Stimulated activated CD8-positive, alpha-beta memory T cell treated with anti-CD3 and anti-CD28 coated beads, Interleukin-15, amount 100 ng/mL, for 48 hours (primary cell): ENCODE data around the gene PEX5.

ENCODE experiments used
- DNase-seq, 2 donors: peaks; one replicate each; pipeline ENCODE4 v3.0.0-alpha.2; 2020; ENCODE audit warnings: low read depth in 2 of 2

PEX5 gene

DNA sequence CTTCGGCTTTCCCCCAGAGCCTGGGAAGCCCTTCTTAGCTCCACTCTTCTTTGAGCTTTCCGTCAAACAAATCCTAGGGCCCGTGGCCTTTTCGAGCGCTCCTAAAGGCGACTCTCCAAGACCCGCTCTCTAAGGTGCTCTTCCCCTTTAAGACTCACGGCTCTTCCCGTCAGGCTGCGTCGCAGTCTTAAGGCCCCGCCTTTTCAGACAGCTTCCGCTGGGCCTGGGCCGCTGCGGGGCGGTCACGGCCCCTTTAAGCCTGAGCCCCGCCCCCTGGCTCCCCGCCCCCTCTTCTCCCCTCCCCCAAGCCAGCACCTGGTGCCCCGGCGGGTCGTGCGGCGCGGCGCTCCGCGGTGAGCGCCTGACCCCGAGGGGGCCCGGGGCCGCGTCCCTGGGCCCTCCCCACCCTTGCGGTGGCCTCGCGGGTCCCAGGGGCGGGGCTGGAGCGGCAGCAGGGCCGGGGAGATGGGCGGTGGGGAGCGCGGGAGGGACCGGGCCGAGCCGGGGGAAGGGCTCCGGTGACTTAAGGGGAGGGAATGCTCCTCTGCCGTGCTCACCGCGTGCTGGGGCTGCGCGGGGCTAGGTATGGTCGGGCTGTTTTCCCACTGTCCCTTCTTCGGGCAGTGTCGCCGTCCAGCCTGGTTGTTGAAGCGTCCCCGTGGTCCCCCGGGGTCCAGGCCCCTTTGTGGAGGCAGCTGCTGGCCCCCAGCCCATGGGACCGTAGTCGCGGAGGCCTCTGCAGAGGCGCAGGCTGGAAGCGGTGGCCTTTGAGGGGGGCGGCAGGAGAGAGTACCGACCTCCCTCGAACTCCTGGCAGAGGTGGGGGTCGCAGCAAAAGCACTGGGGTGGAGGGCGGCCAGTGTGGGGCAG is at the start of gene PEX5:
PEX5 (plus strand) TSS at position 289 of the 870 bp plus-strand sequence. CDS start 692 bp downstream, outside the sequence.
- DNase-seq: peak; percentile 71 to 82

DNA sequence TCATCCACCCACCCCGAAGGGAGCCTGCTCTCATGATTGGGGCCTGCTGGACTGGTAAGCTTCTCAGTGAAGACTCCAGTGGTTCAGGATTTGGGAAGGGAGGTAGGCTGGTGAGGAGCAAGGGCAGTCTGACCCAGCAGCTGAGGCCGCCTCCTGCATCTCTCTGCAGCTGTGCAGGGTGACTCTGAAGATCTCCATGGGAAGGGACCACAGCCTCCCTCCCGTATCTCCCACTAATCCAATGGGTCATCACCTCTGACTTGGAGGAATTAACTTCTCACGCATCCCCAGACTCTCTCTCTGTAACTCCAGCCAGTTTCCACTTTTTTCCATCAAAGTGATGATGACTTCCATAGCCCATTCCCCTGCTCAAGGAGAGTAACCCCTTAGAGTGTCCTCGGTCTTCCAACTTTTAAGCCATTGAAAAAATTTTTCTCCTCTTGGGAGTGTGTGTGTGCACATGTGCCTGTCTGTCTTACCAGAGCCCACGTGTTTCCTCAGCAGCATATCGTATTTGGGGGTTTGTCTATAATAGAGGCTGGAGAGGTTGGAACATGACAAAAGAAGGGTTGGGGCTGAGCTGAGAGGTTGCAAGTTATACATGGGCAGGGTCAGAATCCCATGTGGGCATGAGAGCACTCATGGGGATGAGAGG is 48.0 kb upstream of the PEX5 start:
- DNase-seq: no peak

DNA sequence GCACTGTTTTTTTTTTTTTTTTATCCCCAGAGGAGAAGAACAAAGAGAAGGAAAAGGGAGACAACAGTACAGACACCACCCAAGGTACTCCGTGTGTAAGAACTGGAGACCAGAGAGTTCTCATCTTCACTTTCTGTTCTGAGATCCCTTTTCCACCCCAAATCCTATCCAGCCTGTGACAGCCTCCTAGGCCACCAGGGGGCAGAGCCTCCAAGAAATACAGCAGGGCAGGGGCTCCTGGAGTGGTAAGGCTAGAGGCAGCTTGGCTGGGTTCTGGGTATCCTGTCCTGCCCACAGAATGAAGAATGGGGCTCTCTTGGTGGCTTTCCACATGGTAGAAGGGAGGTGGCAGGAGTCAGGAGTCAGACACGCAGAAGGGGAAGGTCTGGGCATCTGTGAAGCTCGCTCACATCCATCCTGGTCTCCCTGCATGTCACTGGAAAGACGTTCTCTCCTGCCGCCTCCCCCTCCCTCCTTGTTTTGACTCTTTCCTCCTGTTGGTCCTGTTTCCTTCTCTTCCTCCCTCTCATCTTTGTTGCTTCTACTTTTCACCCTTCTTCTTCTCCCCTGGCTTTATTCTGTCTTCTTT is 47.3 kb upstream of the PEX5 start:
- DNase-seq: peak; percentile 27 to 31

DNA sequence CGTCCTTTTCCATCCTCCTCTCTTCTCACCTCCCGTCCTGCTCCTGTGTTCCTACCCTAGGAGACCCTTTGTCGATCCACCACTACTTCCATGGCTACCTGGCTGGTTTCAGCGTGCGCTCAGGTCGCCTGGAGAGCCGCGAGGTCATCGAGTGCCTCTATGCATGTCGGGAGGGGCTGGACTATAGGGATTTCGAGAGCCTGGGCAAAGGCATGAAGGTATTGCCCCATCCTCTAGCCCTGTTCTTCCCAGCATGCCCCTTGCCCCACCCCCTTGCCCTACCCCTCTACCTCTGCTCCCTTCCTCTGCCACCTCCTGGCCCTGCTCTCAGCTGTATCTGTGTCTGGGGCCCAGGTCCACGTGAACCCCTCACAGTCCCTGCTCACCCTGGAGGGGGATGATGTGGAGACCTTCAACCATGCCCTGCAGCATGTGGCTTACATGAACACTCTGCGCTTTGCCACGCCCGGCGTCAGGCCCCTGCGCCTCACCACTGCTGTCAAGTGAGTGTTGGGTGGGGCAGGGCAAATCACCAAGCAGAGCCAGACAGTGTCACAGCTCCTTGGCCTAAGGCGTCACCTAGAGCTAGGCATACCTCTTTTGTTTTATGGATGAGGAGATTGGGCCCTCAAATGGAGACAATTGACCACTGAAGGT is 46.5 kb upstream of the PEX5 start:
- DNase-seq: no peak

DNA sequence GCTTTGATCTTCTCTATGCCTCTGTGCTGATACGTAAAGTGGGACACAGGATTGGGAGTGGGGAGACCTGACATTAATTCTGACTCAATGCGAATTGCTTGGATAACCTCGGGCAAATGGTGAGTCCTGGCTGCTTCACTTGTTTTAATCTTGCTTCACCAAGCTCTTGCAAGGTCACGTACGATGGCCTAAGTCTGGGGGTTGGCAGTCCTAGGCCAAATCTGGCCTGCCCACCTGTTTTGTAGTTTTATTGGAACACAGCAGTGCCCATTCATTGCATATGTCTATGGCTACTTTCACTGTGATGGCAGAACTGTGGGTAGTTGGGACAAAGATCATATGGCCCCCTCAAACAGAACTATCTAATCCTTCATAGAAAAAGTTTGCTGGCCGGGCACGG is 45.9 kb upstream of the PEX5 start:
- no peak for DNase-seq

DNA sequence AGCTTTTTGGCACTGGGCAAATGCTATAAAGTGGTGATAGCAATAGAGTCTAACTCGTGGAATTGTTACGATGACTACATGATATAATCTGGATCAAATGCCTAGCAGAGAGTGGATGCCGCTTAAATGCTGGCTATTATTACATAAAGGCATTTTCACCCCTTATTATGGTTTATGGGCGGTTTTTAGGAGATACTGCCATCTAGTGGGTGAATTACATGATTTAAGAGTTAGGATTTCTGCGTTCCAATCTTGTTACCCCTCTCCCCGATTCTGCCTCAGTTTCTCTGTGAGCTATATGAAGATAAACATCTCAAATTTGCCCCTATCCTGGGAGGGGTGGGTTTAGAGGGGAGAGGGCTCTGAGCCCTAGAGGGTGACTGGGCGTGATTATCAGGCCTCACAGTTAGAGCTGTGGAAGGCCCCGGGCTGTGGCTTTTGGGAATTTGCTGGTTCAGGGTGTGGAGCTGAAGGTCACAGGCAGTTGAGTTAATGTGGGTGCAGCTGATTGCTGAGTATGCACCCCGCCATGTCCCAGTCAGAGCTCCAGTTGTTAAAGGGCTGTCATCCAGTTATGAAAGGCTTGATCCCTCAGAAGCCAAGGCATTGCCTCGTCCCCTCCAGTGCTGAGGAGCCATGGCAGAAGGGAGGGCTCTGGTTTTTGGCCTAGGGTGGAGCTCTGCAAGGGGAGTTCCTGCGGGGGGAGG is 44.9 kb upstream of the PEX5 start:
- DNase-seq: no peak

DNA sequence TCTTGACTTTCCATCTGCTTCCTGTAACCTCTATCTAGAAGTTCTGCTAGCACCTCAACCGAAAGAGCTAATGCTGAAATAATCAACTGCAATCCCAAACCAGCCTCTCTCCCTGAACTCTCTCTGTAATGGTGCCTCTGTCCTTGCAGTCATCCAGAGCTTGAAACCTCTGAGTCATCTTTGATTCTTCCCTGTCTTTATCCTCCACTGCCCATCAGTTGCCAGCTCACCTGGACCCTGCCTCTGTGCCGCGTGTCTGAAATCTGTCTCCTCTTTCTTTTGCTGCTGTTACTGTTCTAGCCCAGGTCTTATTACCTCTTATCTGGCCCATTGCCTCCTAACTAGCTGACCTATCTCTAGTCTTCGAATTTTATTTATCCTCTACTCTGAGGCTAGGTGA is 43.8 kb upstream of the PEX5 start:
- no peak for DNase-seq

DNA sequence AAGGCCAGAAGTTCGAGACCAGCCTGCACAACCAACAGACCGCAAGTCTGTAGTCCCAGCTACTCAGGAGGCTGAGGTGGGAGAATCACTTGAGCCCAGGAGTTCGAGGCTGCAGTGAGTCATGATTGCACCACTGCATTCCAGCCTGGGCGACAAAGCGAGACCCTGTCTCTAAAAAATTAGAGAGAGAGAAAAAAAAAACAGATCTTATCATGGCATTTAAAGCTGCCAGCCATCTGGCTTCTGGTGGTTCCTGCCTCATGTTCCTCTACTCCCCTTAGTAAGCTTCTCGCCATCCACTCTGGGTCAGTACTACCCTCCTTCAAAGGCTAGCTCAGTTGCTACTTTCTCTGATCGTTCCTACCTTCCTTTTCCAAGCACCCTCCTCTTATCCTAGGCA is 43.3 kb upstream of the PEX5 start:
- no peak for DNase-seq

DNA sequence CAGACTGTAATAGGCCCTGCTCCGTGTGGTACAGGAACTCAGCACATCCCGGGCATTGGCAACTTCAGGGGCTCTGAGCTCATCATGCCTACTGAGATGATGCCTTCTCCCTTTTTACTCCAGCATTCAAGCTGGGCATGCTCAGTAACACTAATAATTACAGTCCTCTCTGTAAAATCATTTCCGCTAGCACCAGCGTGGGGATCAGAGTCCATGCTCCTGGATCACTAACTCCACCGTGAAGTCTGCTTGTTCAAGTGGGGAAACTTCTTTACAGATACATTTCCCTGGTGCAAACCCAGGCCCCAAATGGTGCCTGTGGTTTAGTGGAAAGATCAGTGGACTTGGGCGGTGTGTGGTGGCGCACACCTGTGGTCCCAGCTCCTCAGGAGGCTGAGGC is 42.6 kb upstream of the PEX5 start:
- DNase-seq: no peak

DNA sequence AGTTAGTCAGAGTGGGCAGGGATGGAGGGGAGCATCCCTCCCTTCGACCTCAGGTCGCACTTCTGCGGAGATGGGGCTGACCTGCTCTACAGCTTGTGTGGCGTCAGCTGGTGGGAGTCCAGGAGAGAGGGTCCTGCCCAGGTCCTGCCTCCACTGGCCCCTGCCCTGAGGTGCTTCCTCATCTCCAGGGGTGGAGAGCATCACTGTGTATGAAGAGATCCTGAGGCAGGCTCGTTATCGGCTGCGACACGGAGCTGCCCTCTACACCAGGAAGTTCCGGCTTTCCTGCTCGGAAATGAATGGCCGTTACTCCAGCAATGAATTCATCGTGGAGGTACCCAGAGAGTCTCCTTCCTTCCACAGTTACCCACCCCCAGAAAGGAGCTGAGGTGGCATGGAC is 39.1 kb upstream of the PEX5 start:
- no peak for DNase-seq

DNA sequence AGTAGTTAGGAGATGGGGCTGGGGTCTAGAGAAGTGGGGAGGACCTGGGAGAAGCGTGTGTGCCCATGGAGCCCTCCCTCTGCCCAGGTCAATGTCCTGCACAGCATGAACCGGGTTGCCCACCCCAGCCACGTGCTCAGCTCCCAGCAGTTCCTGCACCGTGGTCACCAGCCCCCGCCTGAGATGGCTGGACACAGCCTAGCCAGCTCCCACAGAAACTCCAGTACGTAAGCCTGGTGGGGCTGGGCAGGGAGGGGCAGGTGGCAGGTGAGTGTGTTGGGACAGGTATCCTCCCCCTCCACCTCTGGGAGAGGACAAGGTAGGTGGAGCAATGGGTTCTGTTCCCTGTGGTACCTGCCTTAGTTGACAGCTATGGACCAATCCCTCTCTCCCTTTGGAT is 38.6 kb upstream of the PEX5 start:
- DNase-seq: no peak

DNA sequence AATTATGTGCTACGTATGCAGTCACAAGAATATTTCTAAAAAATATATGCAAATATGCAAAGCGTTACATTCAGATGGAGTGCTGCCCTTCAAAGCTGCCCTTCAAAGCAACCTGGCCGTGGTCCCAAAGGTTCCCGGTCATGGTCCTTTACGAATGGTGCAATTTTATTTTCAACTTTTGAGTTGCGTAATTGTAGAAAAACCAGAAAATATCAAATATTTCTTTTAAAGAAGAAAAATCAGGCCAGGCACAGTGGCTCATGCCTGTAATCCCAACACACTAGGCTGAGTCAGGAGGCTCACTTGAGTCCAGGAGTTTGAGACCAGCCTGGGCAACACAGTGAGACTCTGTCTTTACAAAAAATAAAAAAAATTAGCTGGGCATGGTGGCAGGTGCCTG is 38.0 kb upstream of the PEX5 start:
- no peak for DNase-seq

DNA sequence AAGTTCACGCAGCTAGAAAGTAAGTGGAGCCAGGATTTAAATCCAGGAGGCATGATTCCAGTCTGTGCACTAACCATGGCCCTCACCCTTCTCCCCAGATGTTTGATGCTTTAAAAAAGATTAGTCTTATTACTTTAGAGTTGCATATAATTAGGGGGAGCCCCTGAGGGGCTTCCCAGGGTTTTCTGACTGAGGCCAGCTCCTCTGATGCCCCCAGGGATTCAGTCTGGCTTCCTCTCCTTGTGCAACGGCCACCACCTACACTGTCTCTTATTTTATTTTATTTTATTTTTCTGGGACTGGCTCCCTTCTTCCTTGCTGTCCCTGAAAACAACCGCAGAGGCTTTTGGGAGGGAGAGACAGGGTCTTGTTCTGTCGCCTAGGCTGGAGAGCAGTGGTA is 36.7 kb upstream of the PEX5 start:
- no peak for DNase-seq

DNA sequence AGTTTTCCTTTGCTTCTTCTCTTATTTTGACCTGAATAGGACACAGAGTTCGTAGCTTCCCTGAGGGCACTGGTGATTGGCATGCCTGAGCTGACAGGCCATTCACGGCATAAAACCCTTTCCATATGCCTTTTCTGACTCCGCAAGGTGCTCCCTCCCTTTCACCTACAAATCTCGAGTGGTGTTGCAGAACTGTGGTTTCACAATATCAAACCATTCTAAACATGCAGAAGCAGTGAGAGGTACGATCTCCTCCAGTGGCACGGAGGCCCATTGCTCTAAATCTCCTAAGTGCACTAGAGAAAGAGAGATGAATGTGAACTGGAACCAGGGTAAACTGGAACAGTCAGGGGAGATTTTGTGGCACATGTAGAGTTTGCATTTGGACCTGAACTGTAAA is 35.4 kb upstream of the PEX5 start:
- DNase-seq: no peak

DNA sequence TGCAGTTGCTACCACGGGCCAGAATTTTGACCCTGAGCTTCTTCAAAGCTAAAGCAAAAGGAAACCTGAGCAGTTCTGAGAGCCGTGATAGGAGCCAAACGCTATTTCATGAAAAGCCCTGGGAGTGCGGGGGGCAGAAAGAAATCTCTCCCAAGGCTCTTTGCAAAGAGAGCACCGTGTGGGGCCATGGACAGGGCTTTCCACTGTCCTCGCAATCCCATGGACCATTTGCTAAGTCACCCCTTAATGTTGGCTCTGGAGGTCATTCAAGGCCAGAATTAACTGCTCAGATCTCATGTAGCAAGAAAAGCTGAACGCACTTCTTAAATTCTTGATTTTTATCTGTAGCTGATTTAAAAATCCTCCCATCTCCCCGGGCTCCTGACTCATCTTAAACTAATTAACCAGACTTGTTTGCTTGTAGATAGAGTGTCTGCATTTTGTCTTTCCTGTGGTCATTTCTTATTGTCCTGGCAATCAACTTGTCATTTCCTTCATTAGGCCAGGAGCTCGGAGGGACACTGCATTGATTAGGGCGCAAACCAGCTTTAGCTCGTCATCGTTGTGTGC is 34.5 kb upstream of the PEX5 start:
- no peak for DNase-seq

DNA sequence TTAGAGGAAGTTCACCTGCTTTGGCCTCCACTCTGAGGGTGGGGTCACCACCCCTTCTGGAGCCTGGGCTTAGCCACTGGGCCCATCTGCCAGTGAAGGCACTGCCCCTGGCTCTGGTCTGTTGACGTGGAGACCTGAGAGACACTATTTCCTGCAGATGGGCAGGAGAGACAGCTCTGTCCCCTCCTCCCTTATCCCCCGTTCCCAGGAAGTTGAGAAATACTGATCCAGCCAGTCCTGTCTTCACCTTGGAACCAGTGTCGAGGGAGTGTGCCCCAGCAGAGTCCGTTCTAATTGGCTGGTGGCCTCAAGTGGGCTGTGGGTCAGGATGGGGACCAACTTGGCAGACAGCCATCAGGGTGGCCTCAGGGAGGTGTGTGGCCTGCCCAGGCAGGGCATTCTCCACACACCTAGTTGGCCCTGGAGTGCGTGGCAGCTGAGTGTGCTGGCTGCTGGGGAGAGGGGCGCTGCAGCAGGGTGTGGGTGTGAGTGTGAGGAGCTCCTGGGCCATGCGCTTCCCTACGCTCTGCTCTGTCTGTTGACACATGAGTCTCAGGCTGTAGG is 33.9 kb upstream of the PEX5 start:
- no peak for DNase-seq

DNA sequence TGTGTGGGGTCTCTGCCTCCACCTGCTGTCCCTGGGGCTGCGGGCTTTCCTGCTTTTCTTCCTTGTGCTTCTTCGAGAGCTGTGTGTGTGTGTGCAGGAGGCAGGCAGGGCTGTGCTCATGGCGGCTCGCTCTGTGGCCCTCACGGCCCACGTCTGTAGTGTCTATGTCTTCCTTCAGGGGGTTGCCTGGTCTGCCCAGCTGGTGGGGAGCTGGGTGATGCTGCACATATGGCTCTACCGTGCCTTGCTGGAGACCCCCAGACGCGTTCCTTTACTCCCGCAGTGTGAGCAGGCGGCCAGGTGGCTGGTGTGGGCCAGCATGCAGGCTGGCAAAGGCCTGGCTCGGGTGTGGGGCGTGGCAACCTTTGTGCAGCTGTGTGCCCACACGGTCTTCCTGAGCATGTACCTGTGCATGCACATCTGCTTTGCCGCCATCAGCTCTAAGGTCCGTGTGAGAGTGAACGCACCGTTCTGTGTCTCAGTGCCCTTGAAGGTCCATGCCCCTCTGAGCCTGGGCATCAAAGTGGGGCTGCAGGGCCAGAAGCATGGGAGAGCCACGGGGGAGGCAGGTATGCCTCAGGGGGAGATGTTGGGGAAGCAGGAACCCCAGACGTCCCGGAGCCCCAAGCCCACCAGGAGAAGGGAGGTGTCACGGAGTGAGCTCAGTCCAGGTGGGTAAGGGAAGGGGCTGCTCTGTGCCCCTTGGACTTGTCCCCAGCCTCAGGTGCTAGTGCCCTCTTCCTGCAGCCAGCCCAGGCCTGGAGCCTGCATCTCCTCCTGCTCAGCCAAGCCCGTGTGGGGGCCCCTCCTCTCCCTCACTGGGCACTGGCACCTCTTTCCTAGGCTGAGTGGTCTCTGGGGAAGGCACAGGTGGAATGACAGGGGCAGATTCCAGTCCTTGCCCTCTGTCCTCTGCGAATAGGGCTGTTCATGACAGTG is 33.0 kb upstream of the PEX5 start:
- no peak for DNase-seq

DNA sequence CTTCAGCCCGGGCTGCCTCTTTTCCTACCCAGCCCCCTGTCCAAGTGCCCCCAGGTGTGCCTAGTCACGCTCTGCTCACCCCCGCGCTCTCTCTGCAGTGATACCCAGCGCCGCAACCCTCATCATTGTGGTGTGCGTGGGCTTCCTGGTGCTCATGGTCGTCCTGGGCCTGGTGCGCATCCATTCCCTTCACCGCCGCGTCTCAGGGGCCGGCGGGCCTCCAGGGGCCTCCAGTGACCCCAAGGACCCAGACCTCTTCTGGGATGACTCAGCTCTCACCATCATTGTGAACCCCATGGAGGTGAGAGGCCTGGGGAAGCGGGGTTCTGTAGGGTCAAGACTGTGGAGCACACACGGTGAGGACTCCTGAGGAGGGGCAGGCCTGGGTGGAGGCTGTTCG is 32.1 kb upstream of the PEX5 start:
- no peak for DNase-seq

DNA sequence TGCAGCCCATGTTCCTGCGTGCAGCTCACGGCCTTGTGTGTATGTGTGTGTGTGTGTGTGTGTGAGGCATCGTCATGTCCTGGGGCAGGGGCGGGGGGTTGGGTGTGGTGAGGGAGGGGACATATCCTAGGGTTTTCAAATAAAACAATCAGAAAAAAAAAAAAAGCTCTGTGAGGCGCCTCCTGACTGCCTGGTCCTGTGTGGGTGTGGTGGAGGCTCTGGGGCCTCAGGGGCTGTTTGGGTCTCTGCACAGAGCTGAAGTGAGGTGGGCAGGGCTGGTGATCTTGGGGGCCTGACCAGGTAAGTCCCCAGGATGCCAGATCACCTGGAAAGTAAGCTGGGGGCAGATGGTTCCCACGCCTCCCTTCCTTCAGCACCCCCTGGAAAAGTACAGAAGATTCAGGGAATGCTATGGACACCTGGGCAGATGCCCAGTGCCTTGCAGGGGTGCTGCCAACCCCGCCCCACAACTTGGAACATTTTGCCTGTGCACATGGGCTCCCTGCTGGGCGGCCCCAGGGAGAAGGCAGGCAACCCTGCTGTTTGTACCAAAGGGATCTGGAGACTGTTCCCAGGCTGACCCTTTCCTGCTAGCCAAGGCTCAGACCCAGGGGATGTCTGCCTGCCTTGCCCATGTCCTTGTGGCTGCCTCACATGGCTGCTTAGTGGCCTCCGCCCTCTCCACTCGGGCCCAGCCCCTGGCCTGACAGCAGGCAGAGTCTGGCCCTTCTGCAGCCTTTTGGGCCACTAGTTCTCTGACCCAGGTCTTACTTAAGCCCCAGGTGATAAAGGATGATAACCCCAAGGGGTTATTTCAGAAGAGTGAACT is 30.5 kb upstream of the PEX5 start:
- no peak for DNase-seq
